SHP77 treated with DMSO at 0.1 percent for 48 hours (cell line): ENCODE measurements around the gene IGF1R.
A peak's percentile ranks its signal among the peaks of the same experiment; 100 is the strongest.

Source experiments
- DNase-seq: peaks from one replicate; lab custom pipeline; 2025; lab: John Stamatoyannopoulos, UW

The IGF1R gene

DNA sequence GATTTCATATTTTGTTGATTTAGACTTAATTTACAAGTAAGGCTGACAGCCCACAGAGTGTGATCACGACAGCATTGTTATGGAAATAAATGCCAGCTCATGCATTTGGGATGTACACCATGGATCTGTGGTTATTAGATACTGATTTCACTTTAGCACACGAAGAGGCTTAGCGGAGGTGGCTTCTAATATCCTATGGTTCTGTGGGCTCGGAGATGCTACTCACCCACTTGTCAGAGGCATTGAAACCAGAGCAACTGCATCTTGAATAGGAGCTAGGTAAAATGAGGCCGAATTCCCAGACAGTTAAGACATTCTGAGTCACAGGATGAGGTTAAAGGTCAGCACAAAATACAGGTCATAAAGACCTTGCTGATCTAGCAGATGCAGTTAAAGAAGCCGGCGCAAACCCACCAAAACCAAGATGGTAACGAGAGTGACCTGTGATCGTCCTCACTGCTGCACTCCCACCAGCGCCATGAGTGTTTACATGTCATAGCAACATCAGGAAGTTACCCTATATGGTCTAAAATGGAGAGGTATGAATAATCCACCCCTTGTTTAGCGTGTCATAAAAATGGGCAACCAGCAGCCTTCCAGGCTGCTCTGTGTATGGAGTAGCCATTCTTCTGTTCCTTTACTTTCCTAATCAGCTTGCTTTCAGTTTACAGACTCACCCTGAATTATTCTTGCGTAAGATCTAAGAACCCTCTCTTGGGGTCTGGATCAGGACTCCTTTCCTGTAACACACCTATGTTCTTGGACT, 241.8 kb downstream of the IGF1R start:
- no peak for DNase-seq

DNA sequence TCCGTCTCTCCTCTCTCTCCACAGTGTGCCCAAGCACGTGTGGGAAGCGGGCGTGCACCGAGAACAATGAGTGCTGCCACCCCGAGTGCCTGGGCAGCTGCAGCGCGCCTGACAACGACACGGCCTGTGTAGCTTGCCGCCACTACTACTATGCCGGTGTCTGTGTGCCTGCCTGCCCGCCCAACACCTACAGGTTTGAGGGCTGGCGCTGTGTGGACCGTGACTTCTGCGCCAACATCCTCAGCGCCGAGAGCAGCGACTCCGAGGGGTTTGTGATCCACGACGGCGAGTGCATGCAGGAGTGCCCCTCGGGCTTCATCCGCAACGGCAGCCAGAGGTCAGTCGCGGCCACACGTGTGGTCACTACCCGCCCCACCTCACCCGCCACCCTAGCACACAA, 243.0 kb downstream of the IGF1R start:
- DNase-seq = no peak

DNA sequence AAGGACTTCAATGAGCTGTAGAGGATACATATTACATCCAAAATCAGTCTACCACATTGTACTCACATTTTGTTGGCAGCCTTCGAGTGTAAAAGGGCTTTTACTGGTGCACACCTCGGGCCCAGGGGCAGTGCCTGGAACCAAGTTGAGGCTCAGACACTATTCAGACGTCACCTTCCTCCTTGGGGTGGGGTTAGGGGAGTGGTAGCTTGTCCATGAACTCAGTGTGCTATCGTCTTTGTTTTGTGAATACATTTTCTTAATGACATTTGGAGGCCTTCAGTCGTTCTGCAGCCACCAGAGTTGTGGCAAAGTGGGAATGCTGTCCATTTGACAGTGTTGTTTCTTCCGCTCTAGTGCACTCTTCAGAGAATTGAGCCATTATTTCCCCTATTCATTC, 245.1 kb downstream of the IGF1R start:
- no peak for DNase-seq

DNA sequence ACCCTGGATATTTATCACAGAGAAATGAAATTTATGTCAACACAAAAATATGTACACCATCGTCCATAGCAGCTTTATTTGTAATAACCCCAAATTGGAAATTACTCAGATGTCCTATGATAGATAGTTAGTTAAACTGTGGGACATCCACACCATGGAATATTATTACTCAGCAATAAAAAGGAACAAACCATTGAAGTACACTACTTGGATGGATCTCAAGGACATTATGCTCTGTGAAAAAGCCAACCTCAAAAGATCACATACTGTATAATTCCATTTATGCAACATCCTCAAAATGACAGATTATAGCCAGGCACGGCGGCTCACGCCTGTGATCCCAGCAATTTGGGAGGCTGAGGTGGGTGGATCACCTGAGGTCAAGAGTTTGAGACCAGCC, 246.0 kb downstream of the IGF1R start:
- no peak for DNase-seq

DNA sequence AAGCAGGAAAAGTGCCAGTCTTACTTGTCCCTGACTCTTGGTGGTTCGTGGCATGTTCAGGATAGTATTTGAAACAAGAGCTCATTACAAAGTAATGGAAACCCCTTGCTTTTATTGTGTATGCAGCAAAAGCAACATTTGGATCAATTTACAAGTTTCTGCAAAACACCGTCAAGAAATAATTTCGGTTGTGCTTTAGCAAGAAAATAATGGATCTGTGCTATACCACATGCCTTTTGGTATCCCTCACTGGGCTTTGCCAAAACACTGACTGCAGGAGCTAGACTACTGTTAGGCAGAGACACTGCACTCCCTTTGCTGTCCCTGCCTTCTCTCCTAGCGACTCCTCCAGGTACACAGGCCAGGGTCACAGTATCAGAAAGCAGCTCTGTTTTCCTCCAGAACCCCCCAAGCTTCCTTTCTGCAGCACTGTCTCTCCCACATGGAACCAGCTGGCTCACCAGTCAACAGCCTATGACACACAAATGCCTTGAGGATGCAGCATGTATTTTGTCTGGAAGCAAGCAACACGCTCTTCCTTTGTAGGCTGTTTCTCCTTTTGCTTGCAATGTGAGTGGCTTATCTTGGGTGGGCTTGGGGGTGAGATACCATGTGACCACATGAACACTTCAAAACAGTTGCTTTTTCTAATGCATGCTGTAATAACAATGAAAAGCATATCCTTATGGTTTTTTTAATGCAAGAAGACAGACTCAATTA, 247.8 kb downstream of the IGF1R start:
- peak; percentile 26 for DNase-seq

DNA sequence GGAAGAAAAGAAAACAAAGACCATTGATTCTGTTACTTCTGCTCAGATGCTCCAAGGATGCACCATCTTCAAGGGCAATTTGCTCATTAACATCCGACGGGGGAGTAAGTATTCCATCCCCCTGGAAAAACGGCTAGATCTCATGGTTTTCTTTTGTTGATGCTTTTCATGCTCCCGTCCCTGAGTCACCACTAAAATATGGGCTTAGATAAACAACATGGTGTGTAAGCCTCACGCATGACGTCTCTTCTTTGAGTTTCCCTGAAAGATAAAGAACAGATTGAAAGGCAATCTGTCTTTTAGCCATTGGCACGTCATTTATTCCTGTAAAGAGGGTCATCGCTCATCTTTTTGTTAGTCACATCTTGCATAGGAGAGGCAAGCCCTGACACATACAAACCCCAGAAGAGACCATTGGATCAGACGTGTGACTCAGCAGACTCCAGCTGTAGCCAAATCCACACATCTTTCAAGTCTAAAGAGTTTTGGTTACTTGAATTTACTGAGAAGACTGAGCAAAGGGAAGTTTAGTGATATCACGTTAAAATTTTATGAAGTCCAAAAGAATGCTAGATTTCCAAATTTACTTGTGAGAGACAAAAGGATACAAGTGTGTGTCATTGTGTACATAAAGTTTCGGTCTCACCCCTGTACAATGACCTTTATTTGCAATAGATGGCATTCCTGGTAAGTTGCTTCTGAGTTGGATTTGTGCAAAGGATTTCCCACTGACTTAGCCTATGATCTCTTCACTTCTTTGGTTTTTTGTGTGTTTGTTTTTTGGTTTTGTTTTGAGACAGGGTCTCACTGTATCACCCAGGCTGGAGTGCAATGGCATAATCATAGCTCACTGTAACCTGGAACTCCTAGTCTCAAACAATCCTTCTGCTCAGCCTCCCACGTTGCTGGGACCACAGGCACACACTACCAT, 248.7 kb downstream of the IGF1R start:
- DNase-seq = peak; percentile 92

DNA sequence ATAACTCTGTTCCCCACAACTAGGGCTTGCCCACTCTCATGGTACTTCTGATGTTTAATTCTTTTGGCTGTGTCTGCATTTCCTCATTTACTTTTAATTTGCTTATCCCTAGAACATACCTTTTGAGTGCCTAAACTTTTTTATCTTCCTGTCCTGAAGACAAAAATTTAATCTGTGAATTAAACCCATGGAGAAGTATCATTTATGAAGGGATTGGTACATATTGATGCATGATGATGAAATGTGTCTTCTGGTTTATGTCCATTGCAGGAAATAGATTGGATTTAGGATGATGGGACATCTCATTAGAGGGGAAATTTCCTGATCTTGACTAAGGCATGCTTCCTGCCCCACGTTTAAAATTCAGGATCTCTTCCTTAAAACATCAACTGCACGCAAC, 249.8 kb downstream of the IGF1R start:
- no peak for DNase-seq

DNA sequence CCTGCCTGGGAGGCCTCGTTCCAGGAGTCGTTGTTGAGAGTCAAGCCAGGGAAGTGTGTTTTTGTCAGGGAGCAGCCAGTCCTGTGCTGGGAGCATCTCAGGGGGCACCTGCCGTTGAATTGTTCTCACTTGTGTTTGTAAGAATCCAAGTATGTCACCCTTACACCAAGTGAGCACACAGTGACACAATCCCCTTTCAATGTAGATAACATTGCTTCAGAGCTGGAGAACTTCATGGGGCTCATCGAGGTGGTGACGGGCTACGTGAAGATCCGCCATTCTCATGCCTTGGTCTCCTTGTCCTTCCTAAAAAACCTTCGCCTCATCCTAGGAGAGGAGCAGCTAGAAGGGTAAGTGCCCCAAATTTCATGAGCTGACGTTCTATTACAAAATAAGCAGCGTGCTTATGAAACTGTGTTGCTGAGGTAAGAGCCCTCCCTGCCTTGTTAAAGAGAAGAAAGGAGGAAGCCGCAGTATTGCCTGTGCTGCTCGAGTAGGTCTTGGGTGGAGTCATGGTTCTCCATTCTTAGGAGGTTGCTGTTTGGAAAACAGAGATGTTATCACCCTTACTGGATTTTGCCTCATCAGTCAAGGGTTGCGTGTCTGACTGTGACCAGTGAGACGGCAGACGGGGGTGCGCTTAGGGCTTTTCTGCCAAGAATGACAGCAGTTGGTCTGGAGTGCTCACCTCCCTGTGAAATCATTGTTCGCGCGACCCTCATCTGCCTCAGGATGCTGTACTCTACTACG, 251.1 kb downstream of the IGF1R start:
- DNase-seq = peak; percentile 29

DNA sequence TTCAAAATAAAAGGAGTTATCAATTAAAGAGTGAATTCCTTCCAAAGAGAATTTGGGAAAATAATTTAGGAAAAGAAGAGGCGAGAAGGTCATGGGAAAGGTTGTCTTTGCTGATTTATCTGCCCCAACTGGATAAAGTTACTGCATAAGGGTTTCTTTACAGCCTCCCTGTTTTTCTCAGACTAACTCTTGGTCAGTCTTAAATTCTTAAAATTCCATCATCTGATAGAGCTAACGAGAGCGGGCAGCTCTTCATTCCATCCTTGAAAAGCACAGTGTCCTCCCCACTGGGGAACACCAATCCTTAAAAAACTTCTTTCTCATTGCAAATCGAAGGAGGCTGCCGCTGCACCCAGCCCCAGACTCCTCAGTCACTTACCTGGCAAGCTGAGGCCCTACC, 252.0 kb downstream of the IGF1R start:
- DNase-seq = no peak

DNA sequence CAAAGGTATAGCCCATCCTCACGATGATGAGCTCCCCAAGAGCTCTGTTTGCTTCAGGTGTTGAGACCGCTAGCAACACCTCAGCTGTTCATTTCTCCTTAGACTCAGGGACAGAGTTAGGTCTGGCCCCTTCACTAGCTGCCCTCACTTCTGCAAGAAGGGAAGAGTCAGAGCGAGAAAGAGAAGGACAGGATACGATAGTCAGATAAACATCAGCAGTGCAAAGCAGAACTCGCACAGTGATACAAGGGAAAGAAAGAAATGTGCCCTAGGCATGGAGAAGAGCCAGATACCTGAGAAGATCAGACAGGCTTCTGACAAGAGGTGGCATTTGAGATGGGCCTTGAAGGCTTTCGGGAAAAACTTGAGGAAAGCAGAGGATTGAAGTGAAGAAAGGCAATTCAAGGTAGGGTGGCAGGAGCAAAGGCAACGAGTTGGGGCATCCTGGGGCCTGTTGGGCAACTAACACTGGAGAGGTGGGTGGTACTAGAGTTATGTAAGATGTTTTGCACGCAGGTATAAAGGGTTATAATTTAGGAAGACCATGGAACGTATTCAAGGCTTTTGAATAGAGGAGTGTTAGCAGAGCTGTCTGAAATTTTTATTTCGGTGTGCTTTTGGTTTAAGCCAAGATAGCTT, 253.2 kb downstream of the IGF1R start:
- DNase-seq = no peak

DNA sequence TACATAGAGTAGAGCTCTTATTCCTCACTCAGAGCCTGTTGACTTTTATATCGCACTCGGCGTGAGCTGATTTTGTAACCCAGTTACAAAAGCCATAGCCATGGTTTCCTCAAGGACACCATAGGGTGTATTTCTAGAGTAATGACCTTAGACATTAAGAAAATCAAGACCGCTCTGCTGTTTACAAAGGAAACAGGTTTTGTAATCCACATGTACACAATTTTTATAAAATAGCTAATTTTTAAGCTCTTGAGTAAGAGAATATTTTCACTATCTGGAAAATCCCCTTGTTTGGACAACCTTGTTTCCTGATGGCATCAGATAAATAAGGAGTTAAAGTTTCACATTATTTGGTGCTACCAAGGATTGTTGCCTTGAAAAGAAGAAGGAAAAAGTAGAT, 254.6 kb downstream of the IGF1R start:
- no peak for DNase-seq

DNA sequence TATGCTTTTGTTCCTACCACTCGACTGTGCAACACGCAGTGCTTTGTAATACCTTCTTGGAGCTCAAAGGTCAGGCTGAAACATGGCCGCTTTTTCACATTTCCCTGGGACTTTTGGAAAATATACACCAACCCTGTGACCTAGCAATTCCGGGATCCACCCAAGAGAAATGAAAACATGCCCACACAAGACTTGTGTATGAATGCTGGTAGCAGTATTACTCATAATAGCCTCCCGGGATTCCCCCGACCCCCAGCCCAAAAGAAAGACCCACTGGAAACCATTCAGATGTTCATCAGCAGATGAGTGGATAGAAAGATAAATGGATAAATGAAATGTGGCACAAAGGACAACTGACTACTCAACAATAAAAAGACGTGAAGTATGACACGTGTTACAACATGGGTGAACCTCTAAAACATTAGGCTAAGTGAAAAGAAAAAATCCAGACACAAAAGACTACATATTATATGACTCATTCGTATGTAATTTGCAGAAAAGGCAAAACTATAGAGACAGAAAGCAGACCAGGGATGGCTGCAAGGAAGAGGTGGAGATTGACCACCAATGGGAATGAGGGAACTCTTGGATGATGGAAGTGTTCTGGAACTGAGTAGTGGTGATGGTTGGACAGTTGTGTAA, 255.2 kb downstream of the IGF1R start:
- no peak for DNase-seq

DNA sequence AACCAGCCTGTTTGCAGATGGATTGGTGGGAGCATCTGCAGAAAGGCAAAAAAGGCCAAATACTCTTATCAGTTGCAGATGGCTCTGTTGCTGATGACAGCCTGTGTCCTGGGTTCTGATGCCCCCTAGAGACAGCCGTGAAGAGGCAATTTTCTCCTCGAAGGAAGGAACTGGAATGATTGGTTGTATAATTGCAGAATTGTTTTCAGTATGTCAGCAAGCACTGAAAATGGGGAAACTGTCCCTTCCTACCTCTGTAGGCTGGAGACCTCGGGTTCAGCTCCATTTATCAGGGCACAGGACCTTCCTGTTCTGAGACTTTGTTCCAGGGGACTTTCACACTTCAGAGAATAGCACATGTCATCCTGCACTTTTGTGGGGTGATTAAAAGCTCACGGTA, 256.2 kb downstream of the IGF1R start:
- peak; percentile 40 for DNase-seq

DNA sequence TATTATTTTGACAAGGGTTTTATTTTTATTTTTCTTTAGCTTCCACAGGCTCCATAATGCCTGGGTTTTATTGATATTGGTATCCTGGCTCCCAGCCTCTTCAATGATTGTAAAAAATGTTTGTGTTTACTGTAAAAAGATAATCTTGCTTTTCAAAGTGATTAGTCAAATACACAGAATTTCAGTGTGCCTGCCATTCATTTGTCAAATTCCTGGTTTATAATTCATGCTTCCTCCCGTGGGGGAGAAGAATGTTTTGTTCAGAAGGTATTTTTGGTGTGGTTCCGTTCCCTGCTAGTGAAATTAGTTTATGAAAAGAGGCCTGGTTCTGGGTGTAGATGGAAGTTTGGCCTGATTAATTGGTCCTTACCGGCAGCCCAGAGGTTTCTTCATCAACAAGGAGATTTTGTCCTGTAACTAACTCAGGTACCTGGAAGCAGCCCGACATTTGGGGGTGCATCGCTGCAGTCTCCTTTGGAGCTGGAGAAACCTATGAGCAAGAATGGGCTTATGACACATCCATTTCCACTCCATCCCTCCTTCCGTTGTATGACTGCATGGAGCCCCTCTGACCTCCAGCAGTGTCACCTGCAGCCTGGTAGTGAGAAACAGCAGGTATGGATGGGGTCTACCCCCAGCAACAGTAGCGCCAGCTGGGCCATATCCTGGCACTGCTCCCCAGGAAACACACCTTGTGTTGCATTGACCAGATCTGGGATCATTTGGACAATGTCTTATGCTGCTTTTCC, 257.8 kb downstream of the IGF1R start:
- no peak for DNase-seq

DNA sequence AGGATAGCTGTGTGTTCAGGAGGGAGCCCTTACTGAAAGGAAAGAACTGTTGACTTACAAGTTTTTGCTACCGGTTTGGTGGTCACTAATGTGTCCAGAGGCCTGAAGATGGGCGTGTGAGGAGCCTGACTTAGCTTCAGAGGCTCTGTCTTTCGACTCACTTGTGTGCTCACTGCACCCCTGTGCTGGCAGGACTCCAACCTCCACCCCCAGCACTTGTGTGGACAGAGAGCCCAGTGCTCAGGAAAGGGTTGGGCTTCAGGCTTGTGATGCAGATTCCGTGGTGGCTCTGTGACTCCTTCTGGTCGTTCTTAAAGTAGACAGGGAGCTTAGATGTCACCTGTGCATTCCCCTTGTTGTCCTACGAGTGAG, 258.4 kb downstream of the IGF1R start:
- no peak for DNase-seq

DNA sequence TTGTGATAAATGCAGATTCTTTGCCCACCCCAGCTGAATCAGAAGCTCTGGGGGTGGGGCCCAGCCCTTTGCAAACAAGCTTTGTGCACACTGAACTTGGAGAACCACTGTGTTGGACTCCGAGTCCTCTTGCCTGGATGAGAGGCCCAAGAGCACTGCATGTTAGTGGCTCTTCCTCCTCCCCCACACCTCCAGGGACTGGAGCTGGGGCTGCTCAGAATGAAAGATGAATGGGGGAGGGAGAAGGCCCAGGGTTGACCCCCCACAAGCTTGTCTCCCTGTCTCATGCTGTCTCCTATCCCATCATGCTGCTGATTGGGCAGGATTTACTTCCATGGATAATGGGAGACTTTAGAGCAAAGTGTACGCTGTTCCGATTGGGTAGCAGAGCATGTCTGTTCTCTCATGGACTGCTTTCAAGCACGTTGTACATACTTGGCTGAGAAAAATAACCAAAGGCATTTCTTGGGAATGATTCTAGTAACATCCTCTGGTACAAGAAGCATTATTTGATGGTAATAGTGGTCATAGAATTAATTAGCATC, 259.7 kb downstream of the IGF1R start:
- no peak for DNase-seq

DNA sequence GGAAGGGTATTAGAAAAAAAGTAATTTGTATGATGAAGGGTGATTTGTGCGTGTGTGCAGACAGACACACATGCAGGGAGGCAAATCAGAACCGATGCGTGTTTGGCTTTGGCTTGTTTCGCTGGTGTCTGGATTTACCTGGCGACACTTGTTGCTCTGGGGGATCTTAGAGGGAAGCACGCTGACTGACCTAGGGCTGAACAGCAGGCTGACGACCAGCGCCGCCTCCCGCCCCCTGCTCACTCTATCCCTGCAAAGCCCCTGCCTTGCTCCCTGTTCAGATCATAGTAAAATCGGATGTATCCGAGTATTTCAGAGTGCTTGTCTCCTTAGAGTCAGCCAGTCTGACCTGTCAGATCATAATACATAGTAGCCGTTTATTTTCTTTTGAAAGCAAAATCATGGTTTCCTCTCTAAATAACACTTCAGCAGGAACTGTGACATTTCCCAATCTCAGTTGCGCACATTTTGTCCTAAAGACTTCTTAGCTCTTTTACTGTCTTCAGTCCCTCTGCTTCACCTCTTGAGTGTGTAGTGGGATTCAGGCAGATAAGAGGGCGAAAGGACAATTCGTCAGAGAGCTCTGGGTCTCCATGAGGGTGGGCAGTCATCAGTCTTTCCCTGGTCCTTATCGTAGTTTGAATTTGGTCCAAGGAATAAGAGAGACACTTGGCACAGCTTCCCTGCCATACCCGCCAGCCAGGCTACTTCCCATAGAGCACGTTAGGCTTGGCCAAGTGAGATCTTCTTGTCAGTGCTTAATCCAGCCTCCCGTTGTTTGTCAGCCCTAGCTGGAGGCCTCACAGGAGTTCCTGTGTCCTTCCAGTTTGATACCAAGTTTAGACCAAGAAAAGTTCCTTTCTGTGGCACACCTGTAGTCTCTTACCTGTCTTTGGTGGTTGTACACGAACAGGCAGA, 261.9 kb downstream of the IGF1R start:
- DNase-seq = no peak

DNA sequence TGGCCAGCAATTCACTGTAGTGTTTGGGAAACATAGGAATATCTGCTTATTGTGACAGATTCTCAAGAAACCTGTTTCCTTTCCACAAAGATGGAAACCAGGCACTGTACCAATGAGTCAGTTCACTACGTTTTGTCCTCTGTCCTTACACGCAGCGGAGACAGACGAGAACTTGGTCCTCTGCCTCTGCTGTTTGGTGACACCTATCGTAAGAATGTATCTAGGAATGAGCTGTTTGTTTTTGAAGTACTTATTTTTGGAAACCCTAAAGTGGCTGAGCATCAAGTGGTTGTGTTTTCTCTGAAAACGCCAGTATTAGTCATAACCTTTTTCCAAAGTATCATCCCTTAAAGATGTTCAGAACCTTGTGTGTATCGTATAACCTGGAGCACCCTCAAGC, 266.3 kb downstream of the IGF1R start:
- DNase-seq = no peak

DNA sequence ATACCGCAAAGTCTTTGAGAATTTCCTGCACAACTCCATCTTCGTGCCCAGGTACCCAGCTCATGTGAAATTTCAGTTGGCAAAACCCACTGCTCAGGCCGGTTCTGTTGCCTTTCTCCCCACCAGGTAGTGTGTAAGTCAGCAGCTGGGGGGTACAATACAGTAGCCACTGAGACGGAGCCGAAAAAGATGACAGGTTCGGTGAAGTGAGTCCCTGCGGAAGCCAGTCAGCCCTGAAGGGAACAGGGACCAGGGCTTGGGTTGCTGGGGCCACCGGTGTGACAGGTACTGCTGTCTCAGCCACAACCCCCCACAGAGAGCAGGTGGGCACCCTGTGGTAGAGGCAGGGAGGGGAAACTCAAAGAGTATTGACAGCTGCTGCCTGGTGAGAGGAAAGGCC, 268.5 kb downstream of the IGF1R start:
- DNase-seq = no peak
